ENCODE data around the gene RAI1.

DNA sequence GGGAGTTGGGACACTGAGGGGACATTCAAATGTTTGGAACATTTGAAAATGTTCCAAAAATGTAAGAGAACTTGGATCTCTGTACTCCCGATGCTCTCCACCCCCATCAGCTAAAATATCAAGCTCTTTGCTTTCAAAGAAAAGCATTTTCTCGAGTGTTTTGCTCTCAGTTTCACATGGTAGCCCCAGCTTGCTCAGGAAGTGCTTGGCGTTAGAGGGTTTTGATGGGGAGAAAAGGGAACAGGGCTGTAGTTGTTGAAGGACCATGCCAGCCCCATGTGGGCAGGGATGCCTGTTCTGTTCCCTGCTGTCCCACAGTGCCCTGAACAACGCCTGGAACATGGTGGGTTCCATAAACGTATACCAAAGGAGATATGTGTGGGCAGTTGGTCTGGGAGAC, 37.0 kb downstream of the RAI1 start:
- TF ChIP-seq POLR2A (IDR thresholded peaks at IDR 0.05): no peak
- TF ChIP-seq, protein P1, sequence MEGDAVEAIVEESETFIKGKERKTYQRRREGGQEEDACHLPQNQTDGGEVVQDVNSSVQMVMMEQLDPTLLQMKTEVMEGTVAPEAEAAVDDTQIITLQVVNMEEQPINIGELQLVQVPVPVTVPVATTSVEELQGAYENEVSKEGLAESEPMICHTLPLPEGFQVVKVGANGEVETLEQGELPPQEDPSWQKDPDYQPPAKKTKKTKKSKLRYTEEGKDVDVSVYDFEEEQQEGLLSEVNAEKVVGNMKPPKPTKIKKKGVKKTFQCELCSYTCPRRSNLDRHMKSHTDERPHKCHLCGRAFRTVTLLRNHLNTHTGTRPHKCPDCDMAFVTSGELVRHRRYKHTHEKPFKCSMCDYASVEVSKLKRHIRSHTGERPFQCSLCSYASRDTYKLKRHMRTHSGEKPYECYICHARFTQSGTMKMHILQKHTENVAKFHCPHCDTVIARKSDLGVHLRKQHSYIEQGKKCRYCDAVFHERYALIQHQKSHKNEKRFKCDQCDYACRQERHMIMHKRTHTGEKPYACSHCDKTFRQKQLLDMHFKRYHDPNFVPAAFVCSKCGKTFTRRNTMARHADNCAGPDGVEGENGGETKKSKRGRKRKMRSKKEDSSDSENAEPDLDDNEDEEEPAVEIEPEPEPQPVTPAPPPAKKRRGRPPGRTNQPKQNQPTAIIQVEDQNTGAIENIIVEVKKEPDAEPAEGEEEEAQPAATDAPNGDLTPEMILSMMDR (IDR thresholded peaks at IDR 0.05): no peak

Data from esophagus squamous epithelium (tissue), 4 donors.